PC-9 (cell line): Measurements from ENCODE around the gene CDRT15.

Experiments
- EZH2 ChIP-seq: fragments of 200-600 bp; sonication (generic); IDR thresholded peaks from 2 replicates; pipeline ENCODE4 v1.8.0; 2017; ENCODE audit warnings: antibody characterized with exemption, low read depth
- TF ChIP-seq, protein P1 (sequence below): fragments of 200-600 bp; sonication (generic); conservative IDR thresholded peaks from 2 replicates; pipeline ENCODE4 v1.6.1; 2017; ENCODE audit warnings: mixed run types, antibody characterized with exemption, mild to moderate bottlenecking, moderate library complexity

GRCh38 chr17:14268264-14268663 is 31.6 kb upstream of the CDRT15 start:
- TF ChIP-seq, protein P1, sequence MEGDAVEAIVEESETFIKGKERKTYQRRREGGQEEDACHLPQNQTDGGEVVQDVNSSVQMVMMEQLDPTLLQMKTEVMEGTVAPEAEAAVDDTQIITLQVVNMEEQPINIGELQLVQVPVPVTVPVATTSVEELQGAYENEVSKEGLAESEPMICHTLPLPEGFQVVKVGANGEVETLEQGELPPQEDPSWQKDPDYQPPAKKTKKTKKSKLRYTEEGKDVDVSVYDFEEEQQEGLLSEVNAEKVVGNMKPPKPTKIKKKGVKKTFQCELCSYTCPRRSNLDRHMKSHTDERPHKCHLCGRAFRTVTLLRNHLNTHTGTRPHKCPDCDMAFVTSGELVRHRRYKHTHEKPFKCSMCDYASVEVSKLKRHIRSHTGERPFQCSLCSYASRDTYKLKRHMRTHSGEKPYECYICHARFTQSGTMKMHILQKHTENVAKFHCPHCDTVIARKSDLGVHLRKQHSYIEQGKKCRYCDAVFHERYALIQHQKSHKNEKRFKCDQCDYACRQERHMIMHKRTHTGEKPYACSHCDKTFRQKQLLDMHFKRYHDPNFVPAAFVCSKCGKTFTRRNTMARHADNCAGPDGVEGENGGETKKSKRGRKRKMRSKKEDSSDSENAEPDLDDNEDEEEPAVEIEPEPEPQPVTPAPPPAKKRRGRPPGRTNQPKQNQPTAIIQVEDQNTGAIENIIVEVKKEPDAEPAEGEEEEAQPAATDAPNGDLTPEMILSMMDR, result no peak
- TF ChIP-seq EZH2, result no peak
